Endothelial cell of umbilical vein (primary cell): ENCODE results near the gene FSTL4. TPM values are rescaled to one million over a fixed set of nuclear protein-coding genes. Genes with fewer than 3 reads are reported as not detected.

ENCODE experiments used
- BruUV-seq: library from RNA; stranded (reverse); fragments of 400-500 nt; replicated peaks from 2 replicates; lab custom pipeline; 2021; lab: Mats Ljungman, UMichigan
- CTCF ChIA-PET: fragments of 300-600, 350-600 bp; sonication (Branson Sonifier 250); formaldehyde crosslinking; loops from one replicate; lab custom pipeline; 2021; ENCODE audit warnings: antibody characterized with exemption, inconsistent platforms; lab: Charles Lee
- POLR2A ChIA-PET: fragments of 300-600, 350-600 bp; sonication (Branson Sonifier 250); formaldehyde crosslinking; loops from one replicate; lab custom pipeline; 2021; ENCODE audit warnings: antibody characterized with exemption, inconsistent platforms; lab: Charles Lee
- DNase-seq: peaks from one replicate; pipeline ENCODE4 v3.0.0-alpha.2; 2011; ENCODE audit warnings: low read depth, low spot score
- FAIRE-seq: peaks from 2 replicates; lab custom pipeline; 2011; peaks lifted over from hg19 to GRCh38; lab: Jason Lieb, UNC
- H2AFZ ChIP-seq: 2 replicates; pipeline ENCODE4 v1.6.0; 2012; ENCODE audit warnings: low read depth, low read length, control low read depth, inconsistent platforms
- H3K27ac ChIP-seq: 2 replicates; pipeline ENCODE4 v1.5.1; 2011; ENCODE audit warnings: low read depth, mild to moderate bottlenecking, control low read depth, low read length, moderate library complexity; ENCODE audit not compliant: insufficient read depth
- H3K27me3 ChIP-seq, 2 experiments: 2 replicates each; pipeline versions ENCODE4 v1.6.0 to v1.6.1; 2011; ENCODE audit warnings: low read length in 2 of 2, mixed read lengths in 1 of 2; ENCODE audit not compliant: control insufficient read depth in 2 of 2, insufficient read depth in 2 of 2
- H3K36me3 ChIP-seq, 2 experiments: 2 replicates in 1 of 2; 3 replicates in 1 of 2; pipeline ENCODE4 v1.5.1; 2011; ENCODE audit warnings: low read length in 2 of 2, mild to moderate bottlenecking in 1 of 2, moderate library complexity in 1 of 2; ENCODE audit not compliant: control insufficient read depth in 2 of 2, insufficient read depth in 2 of 2; ENCODE audit errors: extremely low read depth in 1 of 2
- H3K4me1 ChIP-seq: 3 replicates; pipeline ENCODE4 v1.5.1; 2011; ENCODE audit warnings: mild to moderate bottlenecking, low read length; ENCODE audit not compliant: control insufficient read depth, insufficient read depth; ENCODE audit errors: extremely low read depth
- H3K4me2 ChIP-seq: 2 replicates; pipeline ENCODE4 v1.6.1; 2011; ENCODE audit warnings: low read length, control low read depth, mixed read lengths; ENCODE audit not compliant: insufficient read depth
- H3K4me3 ChIP-seq, 3 experiments: fragments of 200-600 bp in 1 of 3; sonication (generic), shearing (Covaris generic) in 1 of 3; replicated peaks in 1 of 3; 2 replicates each; pipeline ENCODE4 v1.5.1; 2011 to 2016; ENCODE audit warnings: control low read depth in 3 of 3, low read length in 3 of 3, mild to moderate bottlenecking in 2 of 3, inconsistent platforms in 1 of 3, low read depth in 1 of 3, moderate library complexity in 1 of 3; ENCODE audit not compliant: insufficient read depth in 1 of 3
- H3K79me2 ChIP-seq: 2 replicates; pipeline ENCODE4 v1.6.0; 2012; ENCODE audit warnings: low read length, inconsistent platforms; ENCODE audit not compliant: control insufficient read depth, insufficient read depth
- H3K9ac ChIP-seq: replicated peaks from 2 replicates; pipeline ENCODE3; 2011; ENCODE audit warnings: low read length, control low read depth; ENCODE audit not compliant: insufficient read depth; ENCODE audit errors: extremely low read depth
- H3K9me1 ChIP-seq: replicated peaks from 3 replicates; pipeline ENCODE4 v1.6.0; 2011; ENCODE audit warnings: mild to moderate bottlenecking, low read length; ENCODE audit not compliant: control insufficient read depth, insufficient read depth; ENCODE audit errors: extremely low read depth
- H3K9me3 ChIP-seq: replicated peaks from 2 replicates; pipeline ENCODE4 v1.5.1; 2012; ENCODE audit warnings: low read length, inconsistent platforms; ENCODE audit not compliant: control insufficient read depth, insufficient read depth
- H4K20me1 ChIP-seq: replicated peaks from 2 replicates; pipeline ENCODE3; 2011; ENCODE audit warnings: mild to moderate bottlenecking, low read length; ENCODE audit not compliant: control insufficient read depth, insufficient read depth; ENCODE audit errors: extremely low read depth
- CTCF ChIP-seq, 2 donors: IDR thresholded peaks; 1 replicate in 1 of 2; 2 replicates in 1 of 2; pipeline ENCODE4 v1.5.1; 2011; ENCODE audit warnings: low read length in 2 of 2, mild to moderate bottlenecking in 2 of 2, moderate library complexity in 2 of 2, control low read depth in 1 of 2, inconsistent platforms in 1 of 2, low read depth in 1 of 2; ENCODE audit not compliant: insufficient read depth in 1 of 2; ENCODE audit errors: extremely low read depth in 1 of 2
- EZH2 ChIP-seq: IDR thresholded peaks from 2 replicates; pipeline ENCODE4 v1.6.1; 2012; ENCODE audit warnings: borderline replicate concordance, low read depth, mild to moderate bottlenecking, moderate library complexity, low read length, inconsistent platforms; ENCODE audit not compliant: severe bottlenecking
- FOS ChIP-seq: IDR thresholded peaks from 2 replicates; pipeline ENCODE4 v1.6.1; 2011; ENCODE audit warnings: mild to moderate bottlenecking, low read length, moderate library complexity, borderline replicate concordance; ENCODE audit not compliant: insufficient read depth
- GATA2 ChIP-seq: IDR thresholded peaks from 2 replicates; pipeline ENCODE4 v1.7.0; 2011; ENCODE audit warnings: low read depth, mild to moderate bottlenecking, moderate library complexity, mixed read lengths, low read length; ENCODE audit not compliant: insufficient read length, insufficient read depth
- JUN ChIP-seq: IDR thresholded peaks from 2 replicates; pipeline ENCODE4 v1.6.1; 2011; ENCODE audit warnings: borderline replicate concordance, low read depth; ENCODE audit not compliant: insufficient read length, insufficient read depth
- MAX ChIP-seq: IDR thresholded peaks from 2 replicates; pipeline ENCODE4 v1.6.1; 2011; ENCODE audit not compliant: insufficient read depth, insufficient read length
- MYC ChIP-seq: IDR thresholded peaks from one replicate; pipeline ENCODE4 v1.6.1; 2011; ENCODE audit warnings: mild to moderate bottlenecking, low read depth, low read length
- POLR2A ChIP-seq: IDR thresholded peaks from 2 replicates; pipeline ENCODE4 v1.6.1; 2012; ENCODE audit warnings: low read depth, mild to moderate bottlenecking, control low read depth, low read length
- POLR2AphosphoS5 ChIP-seq: IDR thresholded peaks from 2 replicates; pipeline ENCODE4 v1.6.1; 2012; ENCODE audit warnings: low read depth, mild to moderate bottlenecking, control low read depth, low read length, moderate library complexity; ENCODE audit not compliant: insufficient read depth
- dilution Hi-C: fragments of 300-500 bp; cut with MboI; formaldehyde crosslinking; loops from one replicate; pipeline ENCODE4 v1.15.0; 2019; ENCODE audit warnings: low sequenced_read_pairs; ENCODE audit not compliant: extremely low pct_ligation_motif_present
- intact Hi-C: fragments of 100-400 bp; cut with micrococcal nuclease; formaldehyde crosslinking; loops from one replicate; pipeline ENCODE4 v1.10.0; 2022
- polyA plus RNA-seq, 4 experiments: library from polyadenylated mRNA; depleted of rRNA in 3 of 4; stranded (reverse) in 3 of 4; unstranded in 1 of 4; fragments of >200 nt; gene quantifications; 2 replicates each; pipeline versions ENCODE4 v1.2.1 to v1.2.3, GENCODE V29; 2011 to 2012; ENCODE audit warnings: missing spikeins in 1 of 4
- total RNA-seq: library from RNA; stranded (reverse); gene quantifications from 2 replicates; pipeline ENCODE4 v1.2.3, GENCODE V29; 2021

The FSTL4 gene
- total and polyA plus RNA-seq, 2 donors (not counting 3 experiments of a cell fraction or from before 2014, with no cell fraction given), result 0.18 TPM; not detected in 1

DNA sequence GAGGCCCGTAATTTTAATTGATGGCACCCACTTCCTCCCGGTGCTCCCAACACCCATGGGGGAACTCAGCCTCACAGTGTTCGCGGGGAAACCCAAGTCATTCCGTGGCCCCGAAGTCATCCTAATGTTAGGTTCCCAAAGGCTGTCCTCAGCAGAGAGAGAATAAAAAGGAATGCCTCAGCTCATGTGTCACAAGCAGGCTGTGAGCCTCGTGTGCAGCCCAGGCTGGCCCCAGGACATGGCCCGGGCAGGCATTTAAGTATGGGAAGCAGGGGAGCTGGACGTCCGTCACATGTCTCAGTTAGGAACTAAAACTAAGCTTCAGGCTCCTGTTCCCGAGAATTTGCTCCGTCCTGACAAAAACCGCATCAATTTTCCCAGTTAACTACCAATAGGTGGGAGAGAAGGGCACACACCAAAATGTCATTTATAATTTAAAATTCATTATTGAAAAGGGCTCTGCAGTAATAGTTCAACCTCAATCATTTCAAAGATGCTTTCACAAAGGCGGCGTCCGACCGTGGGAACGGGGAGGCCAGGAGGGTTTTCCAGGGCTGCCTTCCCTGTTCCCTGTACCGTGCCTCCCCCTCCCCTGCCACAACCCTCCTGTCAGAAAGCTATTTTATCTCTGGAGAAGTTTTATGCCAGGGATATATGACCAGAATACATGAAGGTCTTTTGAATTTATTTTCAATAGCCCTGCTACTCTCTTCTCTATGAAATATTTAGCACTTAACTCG is 137.3 kb downstream of the FSTL4 start:
- Histone ChIP-seq H3K27me3 (peaks cover 10 to 14% of the 10 kb centered on the region in 2 experiments), H3K27ac (no peak overlapping the region), H3K9me3 (no peaks in the 10 kb centered on the region), H3K4me2 (no peak overlapping the region), H3K9ac (no peak overlapping the region), H2AFZ (no peak overlapping the region), H4K20me1 (no peaks in the 10 kb centered on the region), H3K4me1 (no peaks in the 10 kb centered on the region), H3K36me3 (no peaks in the 10 kb centered on the region), H3K9me1 (no peaks in the 10 kb centered on the region), H3K4me3 (no peak overlapping the region), H3K79me2 (no peaks in the 10 kb centered on the region)
- no peak for FAIRE-seq
- no peak for DNase-seq
- intact Hi-C loops (no loop called here), dilution Hi-C loops (no loop called here)
- ChIA-PET POLR2A (no interaction called here), CTCF (interaction anchor here (1.7 to 2.4 kb wide), 3 partner anchors 13 to 51 kb away, joined by 8 to 9 read pairs (median 8); no protein-coding TSS in a partner anchor)
- no TSS peak for BruUV-seq
- TF ChIP-seq JUN (no peak), POLR2AphosphoS5 (no peak), MYC (no peak), POLR2A (no peak), FOS (no peak), EZH2 (no peak), CTCF (IDR thresholded peaks at IDR 0.05; ENCODE audit: extremely low read depth in 1 of 2, insufficient read depth in 1 of 2, low read depth in 1 of 2, low read length in 2 of 2) (no peak), MAX (no peak), GATA2 (no peak)
